ES-I3 (cell line): ENCODE measurements around the gene TMEM150C.

Experiments
- H3K36me3 ChIP-seq: 2 replicates; pipeline ENCODE4 v1.6.1; 2013; ENCODE audit warnings: mild to moderate bottlenecking, low read length, control low read depth, moderate library complexity; ENCODE audit not compliant: insufficient read depth
- H3K4me1 ChIP-seq: 2 replicates; pipeline ENCODE4 v1.6.1; 2013; ENCODE audit warnings: mild to moderate bottlenecking, control low read depth, low read length; ENCODE audit not compliant: insufficient read depth
- H3K9ac ChIP-seq: 2 replicates; pipeline ENCODE4 v1.6.1; 2013; ENCODE audit warnings: low read depth, mild to moderate bottlenecking, low read length, moderate library complexity
- H3K9me3 ChIP-seq: 2 replicates; pipeline ENCODE4 v1.6.1; 2013; ENCODE audit warnings: mild to moderate bottlenecking, low read length, moderate library complexity; ENCODE audit not compliant: control insufficient read depth, insufficient read depth

Gene TMEM150C

GRCh38 chr4:82517043-82517442, 44.7 kb downstream of the TMEM150C start:
- Histone ChIP-seq H3K4me1 (peaks cover 8% of the 10 kb centered on the region), H3K36me3 (no peaks in the 10 kb centered on the region), H3K9me3 (no peaks in the 10 kb centered on the region), H3K9ac (no peak overlapping the region)

DNA sequence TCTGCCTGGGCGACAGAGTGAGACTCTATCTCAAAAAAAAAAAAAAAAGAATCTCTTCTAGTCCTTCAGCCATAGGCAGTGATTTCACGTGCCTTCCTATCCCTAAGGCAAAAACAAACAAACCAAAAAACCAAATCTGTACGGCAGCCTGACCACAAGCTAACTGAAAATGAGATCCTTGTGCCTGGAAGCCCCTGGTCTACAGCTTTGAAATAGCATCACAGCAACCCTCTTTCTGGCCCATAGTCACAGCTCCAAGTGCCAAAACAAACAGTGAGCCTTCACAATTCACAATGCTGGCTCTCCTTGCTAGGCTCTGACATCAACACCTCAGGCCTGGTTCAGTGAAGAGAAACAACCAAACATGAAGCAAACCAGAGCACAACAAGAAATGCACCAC, 46.1 kb downstream of the TMEM150C start:
- Histone ChIP-seq H3K36me3 (no peaks in the 10 kb centered on the region), H3K4me1 (peaks cover 8% of the 10 kb centered on the region), H3K9ac (no peak overlapping the region), H3K9me3 (no peaks in the 10 kb centered on the region)

- Histone ChIP-seq H3K9me3 (no peaks in the 10 kb centered on the region; the same call in 1 of the 2 replicates), H3K4me1 (peaks cover 8% of the 10 kb centered on the region), H3K9ac (no peak overlapping the region), H3K36me3 (no peaks in the 10 kb centered on the region)
These were observed 48.4 kb downstream of the TMEM150C start for GRCh38 chr4:82513382-82513781.

DNA sequence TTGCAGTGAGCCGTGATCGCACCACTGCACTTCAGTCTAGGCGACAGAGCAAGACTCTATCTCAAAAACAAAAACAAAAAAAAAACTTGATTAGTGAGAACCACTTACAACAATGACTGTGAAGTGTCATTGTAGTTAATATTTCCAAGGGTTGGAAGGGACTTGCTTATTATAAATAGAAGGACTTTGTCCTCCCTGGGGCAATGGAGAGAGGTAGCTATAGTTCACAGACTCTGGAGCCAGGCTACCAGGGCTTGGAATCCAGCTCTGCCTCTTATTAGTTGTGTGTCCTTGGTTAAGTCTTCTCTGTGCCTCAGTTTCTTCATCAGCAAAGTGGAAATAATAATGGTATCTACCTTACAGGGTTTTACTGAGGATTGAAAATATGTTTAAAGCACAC, 51.6 kb downstream of the TMEM150C start:
- Histone ChIP-seq H3K4me1 (no peaks in the 10 kb centered on the region), H3K9me3 (no peaks in the 10 kb centered on the region; the same call in 1 of the 2 replicates), H3K36me3 (no peaks in the 10 kb centered on the region), H3K9ac (no peak overlapping the region)

DNA sequence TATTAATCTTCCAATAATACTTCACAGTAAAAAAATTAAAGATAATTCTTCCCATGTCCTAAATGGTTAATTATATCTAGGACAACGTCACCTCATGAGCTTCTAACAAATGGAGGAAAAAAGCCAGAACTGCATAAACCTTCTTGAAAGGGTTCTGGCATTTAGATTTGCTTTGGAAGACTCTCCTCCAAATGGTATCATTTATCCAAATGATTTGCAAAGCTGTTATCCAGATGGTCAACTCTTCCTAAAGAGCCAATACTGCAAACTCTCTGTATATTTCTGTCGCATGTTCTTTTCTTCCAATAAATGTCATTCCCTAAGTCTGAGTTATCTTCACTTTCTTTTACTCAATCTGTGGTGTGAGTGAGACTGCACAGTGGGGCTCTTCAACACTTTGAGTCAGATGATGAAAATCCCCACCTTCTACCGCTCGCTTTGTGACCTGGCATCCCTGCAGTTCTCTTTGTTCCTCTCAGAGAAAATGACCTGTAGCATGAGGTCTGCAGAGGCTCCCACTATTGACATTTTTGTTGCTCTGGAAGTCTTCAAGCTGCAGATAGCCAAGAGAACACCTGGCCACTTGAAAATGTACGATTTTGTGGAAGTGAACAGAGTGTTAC, 52.9 kb downstream of the TMEM150C start:
- Histone ChIP-seq H3K36me3 (no peaks in the 10 kb centered on the region), H3K4me1 (no peaks in the 10 kb centered on the region), H3K9ac (no peak overlapping the region), H3K9me3 (no peaks in the 10 kb centered on the region; the same call in 1 of the 2 replicates)

DNA sequence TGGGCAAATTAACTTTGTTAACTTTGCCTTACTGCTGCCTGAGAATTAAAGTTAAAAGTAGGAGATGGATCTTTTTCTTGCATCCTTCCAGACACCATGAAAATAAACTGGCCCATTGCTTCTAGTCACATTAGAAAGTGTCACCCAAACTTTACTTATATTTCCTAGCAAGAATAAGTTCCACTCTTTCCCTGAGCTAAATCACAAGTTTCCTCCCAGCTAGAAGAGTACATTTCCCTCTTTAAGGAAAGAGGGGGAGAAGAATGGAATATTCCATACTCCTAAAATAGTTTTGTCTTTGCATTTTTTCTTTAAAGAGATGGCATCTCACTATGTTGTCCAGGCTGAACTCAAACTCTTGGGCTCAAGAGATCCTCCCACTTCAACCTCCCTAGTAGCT, 53.8 kb downstream of the TMEM150C start:
- Histone ChIP-seq H3K9me3 (no peaks in the 10 kb centered on the region; the same call in 1 of the 2 replicates), H3K36me3 (no peaks in the 10 kb centered on the region), H3K4me1 (no peaks in the 10 kb centered on the region), H3K9ac (no peak overlapping the region)

- Histone ChIP-seq H3K4me1 (peaks cover 11% of the 10 kb centered on the region), H3K9me3 (no peaks in the 10 kb centered on the region), H3K9ac (no peak overlapping the region), H3K36me3 (no peaks in the 10 kb centered on the region)
These were observed 60.7 kb downstream of the TMEM150C start for GRCh38 chr4:82501154-82501442.

- Histone ChIP-seq H3K36me3 (no peaks in the 10 kb centered on the region), H3K9ac (no peak overlapping the region), H3K9me3 (no peaks in the 10 kb centered on the region), H3K4me1 (peaks cover 11% of the 10 kb centered on the region)
These were observed 61.2 kb downstream of the TMEM150C start for GRCh38 chr4:82500435-82501153.

DNA sequence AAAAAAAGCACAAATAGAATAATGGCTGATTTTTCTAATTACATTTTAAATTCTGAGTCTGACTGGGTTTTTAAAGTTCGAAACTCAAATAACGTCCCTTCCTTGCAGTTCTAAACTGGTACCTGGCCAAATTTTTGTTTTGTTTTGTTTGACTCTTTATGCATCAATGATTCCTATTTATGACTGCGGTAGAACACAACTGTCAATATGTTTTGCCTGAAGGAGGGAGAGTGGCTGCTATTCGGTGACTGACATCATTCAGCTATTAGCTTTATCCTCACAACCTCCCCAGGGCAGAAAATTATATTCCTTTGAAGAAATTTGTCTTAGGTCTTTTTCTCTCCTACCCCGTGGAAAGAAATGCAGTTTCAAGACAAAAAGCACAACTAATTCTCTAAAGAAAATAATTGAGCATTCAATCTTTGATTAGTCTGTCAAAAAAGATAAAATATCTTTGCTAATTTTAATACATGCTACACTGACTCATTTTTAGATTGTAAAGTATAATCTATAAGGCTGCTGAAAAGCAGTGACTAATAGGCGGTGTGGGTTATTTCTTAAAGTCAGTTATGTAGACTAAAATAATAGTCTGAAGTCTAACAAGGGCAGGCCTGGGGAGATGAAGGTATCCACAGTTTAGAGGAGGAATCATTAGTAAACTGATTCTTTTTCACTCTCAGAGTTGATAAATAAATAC, 61.9 kb downstream of the TMEM150C start:
- no peaks in the 10 kb centered on the region for H3K9me3 ChIP-seq
- H3K36me3 ChIP-seq: no peaks in the 10 kb centered on the region
- no peak overlapping the region for H3K9ac ChIP-seq
- H3K4me1 ChIP-seq: peaks cover 11% of the 10 kb centered on the region

DNA sequence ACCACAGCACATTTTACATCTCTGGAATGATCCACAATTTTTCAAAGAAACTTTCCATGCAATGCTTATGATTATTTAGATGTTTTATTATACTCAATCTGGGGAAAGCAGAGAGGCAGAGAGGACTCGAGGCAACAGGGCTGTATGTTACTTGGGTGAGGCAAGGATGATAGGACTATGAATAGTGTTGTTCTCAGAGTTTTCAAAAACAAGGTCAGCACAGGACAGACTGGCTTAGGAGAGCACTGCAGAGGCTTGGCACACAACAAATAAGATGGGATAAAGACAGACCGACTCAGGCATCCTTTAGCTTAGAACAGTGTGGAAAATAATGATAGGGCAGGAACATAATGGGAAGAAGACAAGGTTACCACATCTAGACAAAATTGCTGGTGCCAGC, 65.4 kb downstream of the TMEM150C start:
- Histone ChIP-seq H3K36me3 (no peaks in the 10 kb centered on the region), H3K9ac (no peak overlapping the region), H3K9me3 (no peaks in the 10 kb centered on the region), H3K4me1 (peaks cover 10% of the 10 kb centered on the region)

DNA sequence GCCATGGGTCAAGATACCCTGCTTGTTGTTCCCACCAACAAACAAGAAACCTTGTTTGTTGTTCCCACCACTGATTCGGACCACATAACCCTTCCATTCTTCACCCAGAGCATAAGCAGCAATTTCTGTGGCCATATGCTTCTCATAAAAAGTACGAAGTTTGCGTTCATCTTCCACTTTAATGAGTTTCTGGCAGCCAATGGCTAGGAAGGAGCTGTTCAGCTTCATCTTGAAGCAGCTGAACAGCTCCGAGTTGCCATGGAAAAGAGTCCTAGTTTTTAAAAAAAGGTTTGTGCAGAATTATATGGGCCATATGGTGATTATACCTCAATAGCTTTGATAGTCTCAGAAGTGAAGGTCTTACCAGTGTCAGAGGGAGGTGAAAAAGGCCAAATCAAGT, 66.1 kb downstream of the TMEM150C start:
- H3K9ac ChIP-seq: no peak overlapping the region
- H3K36me3 ChIP-seq: no peaks in the 10 kb centered on the region
- H3K9me3 ChIP-seq: no peaks in the 10 kb centered on the region
- H3K4me1 ChIP-seq: peaks cover 3% of the 10 kb centered on the region; the same call in 1 of the 2 replicates

- Histone ChIP-seq H3K9ac (no peak overlapping the region), H3K36me3 (no peaks in the 10 kb centered on the region), H3K4me1 (no peaks in the 10 kb centered on the region), H3K9me3 (no peaks in the 10 kb centered on the region)
These were observed 67.9 kb downstream of the TMEM150C start for GRCh38 chr4:82493721-82494425.

DNA sequence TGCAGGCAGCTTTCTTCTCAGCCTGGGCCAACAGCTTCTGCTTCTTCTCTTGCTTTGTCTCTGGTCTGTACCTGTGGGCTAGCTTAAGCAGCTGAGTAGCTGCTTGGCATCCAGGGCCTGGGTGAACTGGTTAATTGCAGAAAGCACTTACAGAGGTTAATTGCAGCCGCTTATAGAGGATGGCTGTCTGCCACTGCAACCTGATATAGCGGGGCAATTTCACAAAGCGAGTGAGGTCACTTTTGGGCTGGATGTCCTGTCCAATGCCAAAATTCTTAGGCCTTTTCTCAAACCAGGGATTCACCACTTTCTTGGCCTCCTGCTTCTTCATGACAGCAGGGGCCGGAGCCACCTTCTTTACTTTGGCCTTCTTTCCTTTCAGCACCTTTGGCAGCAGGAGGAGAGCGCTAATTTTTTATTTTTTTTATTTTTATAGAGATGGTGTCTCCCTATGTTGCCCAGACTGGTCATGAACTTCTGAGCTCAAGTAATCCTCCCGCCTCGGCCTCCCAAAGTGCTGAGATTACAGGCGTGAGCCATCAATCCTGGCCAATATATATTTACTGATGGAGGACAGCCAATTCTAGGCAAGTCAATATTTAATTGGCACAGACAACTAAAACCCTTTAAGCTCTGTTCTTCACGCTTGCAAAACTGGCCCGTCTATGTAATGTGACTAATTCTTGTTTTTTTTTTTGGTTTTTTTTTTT, 70.4 kb downstream of the TMEM150C start:
- no peak overlapping the region for H3K9ac ChIP-seq
- H3K4me1 ChIP-seq: no peaks in the 10 kb centered on the region
- H3K9me3 ChIP-seq: no peaks in the 10 kb centered on the region
- H3K36me3 ChIP-seq: no peaks in the 10 kb centered on the region

DNA sequence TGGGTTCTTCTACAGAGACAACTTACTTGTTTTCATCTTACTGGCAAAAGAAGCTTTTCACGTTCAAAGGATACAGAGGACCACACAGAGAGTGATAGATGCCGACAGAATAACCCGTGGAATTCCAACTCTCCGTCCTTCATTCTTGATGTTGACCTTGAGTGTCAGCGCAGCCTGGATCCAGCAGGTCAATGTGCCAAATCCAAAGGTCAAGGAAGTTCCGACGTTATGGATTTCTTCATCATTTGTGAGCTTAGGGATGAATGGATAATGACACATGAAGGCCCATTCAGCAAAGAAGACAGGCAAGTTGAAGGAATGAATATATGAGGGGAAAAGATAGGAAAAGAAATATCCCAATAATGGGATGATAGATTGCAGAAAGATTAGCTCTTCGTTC, 71.8 kb downstream of the TMEM150C start:
- Histone ChIP-seq H3K4me1 (no peaks in the 10 kb centered on the region), H3K9ac (no peak overlapping the region), H3K9me3 (no peaks in the 10 kb centered on the region), H3K36me3 (no peaks in the 10 kb centered on the region)
